HG02759 (cell line): Measurements from ENCODE around the gene NASP.

Source experiments
- ATAC-seq: cut with Tn5 transposase; IDR thresholded peaks from one replicate; pipeline ENCODE4 v1.9.1; 2021; ENCODE audit warnings: mild to moderate bottlenecking, moderate library complexity; ENCODE audit not compliant: unreplicated experiment

The NASP gene

GRCh38 chr1:45583666-45584350 lies at the start of gene NASP:
Gene NASP (plus strand): TSS chr1:45584041. CDS start chr1:45584147, 106 bp downstream.
- ATAC-seq, result peak; percentile 54

GRCh38 chr1:45535988-45536766 lies 47.7 kb upstream of the NASP start:
- no peak for ATAC-seq

- ATAC-seq, result no peak
These were observed 47.0 kb upstream of the NASP start for GRCh38 chr1:45536886-45537285.

GRCh38 chr1:45541193-45541592 lies 42.6 kb upstream of the NASP start:
- no peak for ATAC-seq

GRCh38 chr1:45542591-45542990 lies 41.2 kb upstream of the NASP start:
- no peak for ATAC-seq

- ATAC-seq, result peak; percentile 71
These were observed 40.0 kb upstream of the NASP start for GRCh38 chr1:45543581-45544417.

GRCh38 chr1:45544530-45544929 lies 39.3 kb upstream of the NASP start:
- ATAC-seq, result no peak

GRCh38 chr1:45545019-45545493 lies 38.8 kb upstream of the NASP start:
- peak; percentile 62 for ATAC-seq

GRCh38 chr1:45545553-45546310 lies 38.1 kb upstream of the NASP start:
- ATAC-seq, result no peak

- ATAC-seq, result peak; percentile 94
These were observed 33.2 kb upstream of the NASP start, which contains the start of gene AKR1A1 for GRCh38 chr1:45550401-45551351. Gene AKR1A1 (plus strand): TSS chr1:45550826. CDS start chr1:45561795, 10,969 bp downstream.

GRCh38 chr1:45551684-45552083 lies 32.2 kb upstream of the NASP start:
- ATAC-seq, result no peak

- ATAC-seq, result no peak
These were observed 31.5 kb upstream of the NASP start for GRCh38 chr1:45552331-45552730.

GRCh38 chr1:45554198-45554597 lies 29.6 kb upstream of the NASP start:
- no peak for ATAC-seq

GRCh38 chr1:45557422-45557944 lies 26.4 kb upstream of the NASP start:
- no peak for ATAC-seq

- no peak for ATAC-seq
These were observed 20.0 kb upstream of the NASP start for GRCh38 chr1:45563843-45564242.

- ATAC-seq, result no peak
These were observed 17.1 kb upstream of the NASP start for GRCh38 chr1:45566722-45567121.

- ATAC-seq, result no peak
These were observed 15.9 kb upstream of the NASP start for GRCh38 chr1:45567911-45568310.

- no peak for ATAC-seq
These were observed 15.4 kb upstream of the NASP start for GRCh38 chr1:45568421-45568820.

- no peak for ATAC-seq
These were observed 14.3 kb upstream of the NASP start for GRCh38 chr1:45569571-45569961.
